ENCODE data around the gene ADPRHL1.

The ADPRHL1 gene

DNA sequence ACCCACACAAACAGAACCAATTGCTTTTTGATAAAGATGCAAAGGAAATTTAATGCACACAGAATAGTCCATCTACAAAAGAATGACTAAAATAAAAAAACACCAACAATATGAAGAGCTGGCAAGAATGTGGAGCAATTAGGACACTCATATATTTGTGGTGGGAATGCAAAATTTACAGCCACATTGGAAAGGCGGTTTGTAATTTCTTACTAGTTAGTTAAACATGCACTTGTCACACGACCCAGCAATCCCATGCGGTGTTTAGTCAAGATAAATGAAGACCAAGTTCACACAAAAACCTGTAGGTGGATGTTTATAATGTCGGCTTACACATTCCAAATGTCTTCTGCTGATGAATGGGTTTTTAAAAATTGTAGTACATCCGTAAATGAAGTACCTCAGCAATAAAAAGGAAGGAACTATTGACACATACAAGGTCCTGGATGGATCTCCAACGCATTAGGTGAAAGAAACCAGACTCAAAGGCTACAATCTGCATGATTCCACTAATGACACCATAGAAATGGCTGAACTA is 94.6 kb downstream of the ADPRHL1 start:
- no peak overlapping the region for H3K27ac ChIP-seq
- TF ChIP-seq CTCF (conservative IDR thresholded peaks at IDR 0.05) (no peak), ZFX (IDR thresholded peaks at IDR 0.05) (no peak)

GRCh38 chr13:113357529-113357928 is 95.8 kb downstream of the ADPRHL1 start:
- no peak for TF ChIP-seq CTCF (conservative IDR thresholded peaks at IDR 0.05)
- no peak for TF ChIP-seq ZFX (IDR thresholded peaks at IDR 0.05)

GRCh38 chr13:113356596-113356995 is 96.7 kb downstream of the ADPRHL1 start:
- no peak overlapping the region for H3K27ac ChIP-seq
- TF ChIP-seq ZFX (IDR thresholded peaks at IDR 0.05) = no peak

More at GRCh38 chr13:113357529-113357928, 95.8 kb downstream of the ADPRHL1 start:
- no peak overlapping the region for H3K27ac ChIP-seq

DNA sequence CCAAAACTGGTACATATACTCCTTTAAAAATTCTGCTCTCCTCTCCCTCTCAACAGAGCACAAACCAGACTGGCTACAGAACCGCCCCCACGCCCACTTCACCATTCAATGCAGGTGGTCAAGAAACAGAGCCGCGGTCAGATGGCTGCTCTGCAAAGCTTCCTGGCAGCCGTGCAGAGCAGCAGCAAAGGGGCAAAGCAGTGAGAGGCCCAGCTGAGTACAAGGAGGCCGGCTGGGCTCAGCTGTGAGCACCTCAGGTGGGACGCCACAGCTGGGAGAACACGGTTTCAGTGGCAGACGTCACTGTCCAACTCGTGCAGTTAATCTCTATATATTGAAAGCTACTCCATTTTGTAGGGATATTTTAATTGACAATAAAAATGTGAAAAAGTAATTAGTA is 97.7 kb downstream of the ADPRHL1 start:
- H3K27ac ChIP-seq = no peak overlapping the region
- no peak for TF ChIP-seq ZFX (IDR thresholded peaks at IDR 0.05)
- no peak for TF ChIP-seq CTCF (conservative IDR thresholded peaks at IDR 0.05)

DNA sequence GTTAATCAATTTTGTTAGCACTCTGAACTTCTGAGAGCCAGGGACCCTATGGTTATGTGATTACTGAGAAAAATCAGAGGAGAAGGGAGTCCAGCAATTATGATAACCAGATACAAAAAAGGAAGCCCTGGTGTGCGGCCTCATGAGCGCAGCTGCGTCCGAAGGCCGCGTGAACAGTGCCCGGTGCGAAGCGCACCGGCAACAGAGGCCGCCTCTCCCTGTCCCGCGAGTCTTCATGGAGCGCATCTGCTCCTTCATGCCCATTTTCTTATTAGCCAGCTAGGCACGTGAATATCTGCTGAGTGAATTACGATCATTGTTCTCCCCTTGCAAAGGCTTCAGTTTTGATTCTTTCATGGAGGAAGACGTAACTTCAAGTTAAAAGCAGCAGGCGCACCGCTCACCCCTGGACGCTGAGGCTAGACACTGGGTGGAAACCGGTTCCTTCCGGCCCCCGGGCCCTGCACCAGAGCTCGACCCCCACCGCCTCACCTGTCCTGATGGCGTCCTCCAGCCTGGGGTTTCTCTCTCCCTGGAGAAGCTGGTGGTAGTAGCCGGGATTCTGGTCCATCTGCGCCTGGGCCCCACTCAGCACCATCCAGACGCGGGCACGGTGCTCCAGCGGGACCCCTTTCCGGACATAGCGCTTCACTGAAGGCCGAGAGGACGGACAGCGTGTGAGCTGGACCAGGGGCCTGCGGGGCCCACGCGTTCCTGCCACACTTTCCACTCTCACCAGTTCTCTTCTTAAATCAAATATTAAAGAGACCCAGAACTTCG is 98.3 kb downstream of the ADPRHL1 start:
- no peak for TF ChIP-seq ZFX (IDR thresholded peaks at IDR 0.05)
- TF ChIP-seq CTCF (conservative IDR thresholded peaks at IDR 0.05) = no peak
- H3K27ac ChIP-seq = no peak overlapping the region

DNA sequence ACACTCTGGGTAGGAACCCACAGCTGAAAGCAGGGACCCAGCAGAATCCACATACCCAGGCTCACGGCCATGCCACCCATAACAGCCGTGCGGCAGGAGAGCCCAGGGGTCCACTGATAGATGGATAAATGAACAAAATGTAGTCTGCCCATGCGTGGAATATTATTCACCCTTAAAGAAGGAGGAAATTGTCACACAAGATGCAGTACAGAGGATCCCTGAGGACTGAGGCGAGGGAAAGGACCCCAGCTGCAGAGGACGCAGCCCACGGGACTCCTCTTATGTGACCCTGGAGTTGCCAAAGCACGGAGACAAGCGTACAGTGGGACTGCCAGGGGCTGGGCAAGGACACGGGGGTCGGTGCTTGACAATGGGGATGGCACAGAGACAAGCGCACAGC is 100.0 kb downstream of the ADPRHL1 start:
- TF ChIP-seq ZFX (IDR thresholded peaks at IDR 0.05) = no peak
- no peak for TF ChIP-seq CTCF (conservative IDR thresholded peaks at IDR 0.05)
- H3K27ac ChIP-seq = no peak overlapping the region

GRCh38 chr13:113351514-113352026 is 101.7 kb downstream of the ADPRHL1 start:
- no peak for TF ChIP-seq CTCF (conservative IDR thresholded peaks at IDR 0.05)
- no peak for TF ChIP-seq ZFX (IDR thresholded peaks at IDR 0.05)
- peak overlapping the region; percentile 58 for H3K27ac ChIP-seq
